ENCODE measurements around the gene TNMD.

Gene TNMD

DNA sequence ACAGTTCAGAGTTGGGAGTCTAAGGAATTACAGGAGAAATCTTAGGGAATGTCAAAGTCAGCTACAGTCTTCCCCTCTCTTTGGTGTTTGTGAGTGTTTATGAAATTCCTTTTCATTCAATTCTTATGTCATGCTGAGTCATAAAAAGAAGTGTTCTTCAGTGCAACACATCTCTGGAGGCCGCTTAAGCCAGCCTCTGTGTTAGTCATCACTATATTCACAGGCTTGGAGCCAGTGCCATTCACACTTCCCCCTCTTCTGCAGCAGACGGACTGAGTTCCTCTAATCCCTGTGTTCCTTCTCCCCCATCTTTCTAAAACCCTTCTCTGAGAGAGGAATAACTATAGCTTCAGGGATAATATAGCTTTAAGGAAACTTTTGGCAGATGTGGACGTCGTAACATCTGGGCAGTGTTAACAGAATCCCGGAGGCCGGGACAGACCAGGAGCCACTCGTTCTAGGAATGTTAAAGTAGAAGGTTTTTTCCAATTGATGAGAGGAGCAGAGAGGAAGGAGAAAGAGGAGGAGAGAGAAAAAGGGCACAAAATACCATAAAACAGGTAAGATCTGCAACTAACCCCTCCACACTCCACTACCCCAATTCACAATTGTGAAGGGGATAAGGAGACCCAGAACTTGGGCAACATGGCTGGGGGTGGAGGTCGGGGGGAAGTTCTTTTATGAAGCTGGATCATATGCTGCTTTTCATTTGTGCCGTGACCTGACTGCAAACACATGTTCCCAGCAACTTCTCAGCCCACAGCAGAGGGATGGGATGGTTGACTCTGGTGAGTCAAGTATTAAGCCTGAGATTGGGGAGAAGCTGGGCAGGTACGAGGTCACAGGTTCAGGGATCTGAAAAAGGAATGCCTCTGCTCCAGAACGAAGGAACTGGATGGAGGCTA lies 59.5 kb downstream of the TNMD start, which contains the start of gene SRPX2:
SRPX2 (plus strand) TSS at position 244 of the 905 bp plus-strand sequence. CDS start 2,124 bp downstream, outside the sequence.
- in situ Hi-C loops (cut with MboI; ENCODE audit: low sequenced_read_pairs) = no loop called here

- in situ Hi-C loops (cut with MboI; ENCODE audit: low sequenced_read_pairs) = no loop called here
Observed at GRCh38 chrX:100645106-100645505, 60.4 kb downstream of the TNMD start.

- in situ Hi-C loops (cut with MboI; ENCODE audit: low sequenced_read_pairs) = no loop called here
Observed at GRCh38 chrX:100647095-100647494, 62.4 kb downstream of the TNMD start.

DNA sequence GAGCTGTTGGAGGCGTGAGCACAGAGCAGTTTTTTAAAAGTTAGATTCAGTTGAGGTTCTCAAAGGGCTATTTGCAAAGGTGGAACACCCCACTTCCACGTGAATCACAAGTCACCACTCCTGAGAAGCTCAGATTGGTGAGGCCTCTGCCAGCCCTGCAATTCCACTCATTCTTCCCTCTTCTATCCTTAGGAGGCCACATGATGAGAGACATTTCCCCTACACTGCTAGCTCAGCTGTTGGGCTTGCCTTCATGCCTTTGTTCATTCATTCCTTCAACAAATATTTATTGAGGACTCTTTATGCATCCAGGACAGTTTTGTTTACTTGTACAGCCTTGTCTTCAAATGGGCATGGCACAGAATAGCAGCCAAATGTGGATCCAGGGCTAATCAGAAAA lies 63.0 kb downstream of the TNMD start:
- in situ Hi-C loops (cut with MboI; ENCODE audit: low sequenced_read_pairs) = no loop called here

GRCh38 chrX:100648458-100649417 lies 64.0 kb downstream of the TNMD start:
- in situ Hi-C loops (cut with MboI; ENCODE audit: low sequenced_read_pairs) = no loop called here
